ENCODE results near the gene LRRC4C.

Gene LRRC4C

GRCh38 chr11:40337118-40337517 lies 1122.3 kb downstream of the LRRC4C start:
- H3K27ac ChIP-seq (ENCODE audit: low read depth, low read length), result no peak overlapping the region

GRCh38 chr11:40328890-40329614 lies 1130.4 kb downstream of the LRRC4C start:
- no peak overlapping the region for H3K4me3 ChIP-seq (ENCODE audit: low read depth, low read length)
- H3K27ac ChIP-seq (ENCODE audit: low read depth, low read length), result no peak overlapping the region
- H3K9me3 ChIP-seq (ENCODE audit: control insufficient read depth, insufficient read depth, low read length), result no peaks in the 10 kb centered on the region

More at GRCh38 chr11:40337118-40337517, 1122.3 kb downstream of the LRRC4C start:
- H3K4me3 ChIP-seq (ENCODE audit: low read depth, low read length), result no peak overlapping the region
- no peaks in the 10 kb centered on the region for H3K36me3 ChIP-seq (ENCODE audit: control insufficient read depth, insufficient read depth, low read length)
- H3K27me3 ChIP-seq (ENCODE audit: control insufficient read depth, insufficient read depth, low read length), result no peaks in the 10 kb centered on the region
- H3K9ac ChIP-seq (ENCODE audit: low read depth, low read length), result no peak overlapping the region
- H3K9me3 ChIP-seq (ENCODE audit: control insufficient read depth, insufficient read depth, low read length), result no peaks in the 10 kb centered on the region
- H3K4me1 ChIP-seq (ENCODE audit: control insufficient read depth, insufficient read depth, low read length), result no peaks in the 10 kb centered on the region

GRCh38 chr11:40323241-40323640 lies 1136.2 kb downstream of the LRRC4C start:
- no peaks in the 10 kb centered on the region for H3K4me1 ChIP-seq (ENCODE audit: control insufficient read depth, insufficient read depth, low read length)
- H3K27me3 ChIP-seq (ENCODE audit: control insufficient read depth, insufficient read depth, low read length), result no peaks in the 10 kb centered on the region
- no peaks in the 10 kb centered on the region for H3K36me3 ChIP-seq (ENCODE audit: control insufficient read depth, insufficient read depth, low read length)
- H3K27ac ChIP-seq (ENCODE audit: low read depth, low read length), result no peak overlapping the region
- no peak overlapping the region for H3K4me3 ChIP-seq (ENCODE audit: low read depth, low read length)
- H3K9me3 ChIP-seq (ENCODE audit: control insufficient read depth, insufficient read depth, low read length), result no peaks in the 10 kb centered on the region
- no peak overlapping the region for H3K9ac ChIP-seq (ENCODE audit: low read depth, low read length)

More at GRCh38 chr11:40328890-40329614, 1130.4 kb downstream of the LRRC4C start:
- Histone ChIP-seq H3K36me3 (ENCODE audit: control insufficient read depth, insufficient read depth, low read length) (no peaks in the 10 kb centered on the region), H3K4me1 (ENCODE audit: control insufficient read depth, insufficient read depth, low read length) (no peaks in the 10 kb centered on the region), H3K9ac (ENCODE audit: low read depth, low read length) (no peak overlapping the region), H3K27me3 (ENCODE audit: control insufficient read depth, insufficient read depth, low read length) (no peaks in the 10 kb centered on the region)

GRCh38 chr11:40321537-40321936 lies 1137.9 kb downstream of the LRRC4C start:
- no peak overlapping the region for H3K9ac ChIP-seq (ENCODE audit: low read depth, low read length)

GRCh38 chr11:40316171-40316570 lies 1143.3 kb downstream of the LRRC4C start:
- H3K27ac ChIP-seq (ENCODE audit: low read depth, low read length), result no peak overlapping the region
- no peaks in the 10 kb centered on the region for H3K4me1 ChIP-seq (ENCODE audit: control insufficient read depth, insufficient read depth, low read length)

More at GRCh38 chr11:40321537-40321936, 1137.9 kb downstream of the LRRC4C start:
- H3K4me3 ChIP-seq (ENCODE audit: low read depth, low read length), result no peak overlapping the region
- H3K27me3 ChIP-seq (ENCODE audit: control insufficient read depth, insufficient read depth, low read length), result no peaks in the 10 kb centered on the region
- H3K9me3 ChIP-seq (ENCODE audit: control insufficient read depth, insufficient read depth, low read length), result no peaks in the 10 kb centered on the region
- H3K4me1 ChIP-seq (ENCODE audit: control insufficient read depth, insufficient read depth, low read length), result no peaks in the 10 kb centered on the region
- no peaks in the 10 kb centered on the region for H3K36me3 ChIP-seq (ENCODE audit: control insufficient read depth, insufficient read depth, low read length)
- no peak overlapping the region for H3K27ac ChIP-seq (ENCODE audit: low read depth, low read length)

GRCh38 chr11:40315122-40315521 lies 1144.3 kb downstream of the LRRC4C start:
- no peaks in the 10 kb centered on the region for H3K9me3 ChIP-seq (ENCODE audit: control insufficient read depth, insufficient read depth, low read length)
- no peak overlapping the region for H3K4me3 ChIP-seq (ENCODE audit: low read depth, low read length)
- no peaks in the 10 kb centered on the region for H3K27me3 ChIP-seq (ENCODE audit: control insufficient read depth, insufficient read depth, low read length)
- no peaks in the 10 kb centered on the region for H3K36me3 ChIP-seq (ENCODE audit: control insufficient read depth, insufficient read depth, low read length)
- no peak overlapping the region for H3K27ac ChIP-seq (ENCODE audit: low read depth, low read length)
- no peak overlapping the region for H3K9ac ChIP-seq (ENCODE audit: low read depth, low read length)
- H3K4me1 ChIP-seq (ENCODE audit: control insufficient read depth, insufficient read depth, low read length), result no peaks in the 10 kb centered on the region

More at GRCh38 chr11:40316171-40316570, 1143.3 kb downstream of the LRRC4C start:
- H3K9me3 ChIP-seq (ENCODE audit: control insufficient read depth, insufficient read depth, low read length), result no peaks in the 10 kb centered on the region
- H3K27me3 ChIP-seq (ENCODE audit: control insufficient read depth, insufficient read depth, low read length), result no peaks in the 10 kb centered on the region
- no peak overlapping the region for H3K9ac ChIP-seq (ENCODE audit: low read depth, low read length)
- H3K4me3 ChIP-seq (ENCODE audit: low read depth, low read length), result no peak overlapping the region
- H3K36me3 ChIP-seq (ENCODE audit: control insufficient read depth, insufficient read depth, low read length), result no peaks in the 10 kb centered on the region

- H3K4me3 ChIP-seq (ENCODE audit: low read depth, low read length), result no peak overlapping the region
- H3K4me1 ChIP-seq (ENCODE audit: control insufficient read depth, insufficient read depth, low read length), result no peaks in the 10 kb centered on the region
- H3K36me3 ChIP-seq (ENCODE audit: control insufficient read depth, insufficient read depth, low read length), result no peaks in the 10 kb centered on the region
- H3K9me3 ChIP-seq (ENCODE audit: control insufficient read depth, insufficient read depth, low read length), result no peaks in the 10 kb centered on the region
- no peak overlapping the region for H3K27ac ChIP-seq (ENCODE audit: low read depth, low read length)
- no peak overlapping the region for H3K9ac ChIP-seq (ENCODE audit: low read depth, low read length)
- H3K27me3 ChIP-seq (ENCODE audit: control insufficient read depth, insufficient read depth, low read length), result no peaks in the 10 kb centered on the region
Observed at GRCh38 chr11:40314327-40314726, 1145.1 kb downstream of the LRRC4C start.

- H3K27ac ChIP-seq (ENCODE audit: low read depth, low read length), result no peak overlapping the region
- H3K27me3 ChIP-seq (ENCODE audit: control insufficient read depth, insufficient read depth, low read length), result no peaks in the 10 kb centered on the region
- H3K36me3 ChIP-seq (ENCODE audit: control insufficient read depth, insufficient read depth, low read length), result no peaks in the 10 kb centered on the region
- no peak overlapping the region for H3K4me3 ChIP-seq (ENCODE audit: low read depth, low read length)
- H3K9ac ChIP-seq (ENCODE audit: low read depth, low read length), result no peak overlapping the region
- no peaks in the 10 kb centered on the region for H3K9me3 ChIP-seq (ENCODE audit: control insufficient read depth, insufficient read depth, low read length)
- H3K4me1 ChIP-seq (ENCODE audit: control insufficient read depth, insufficient read depth, low read length), result no peaks in the 10 kb centered on the region
Observed at GRCh38 chr11:40306938-40307548, 1152.4 kb downstream of the LRRC4C start.

GRCh38 chr11:40302669-40303068 lies 1156.8 kb downstream of the LRRC4C start:
- Histone ChIP-seq H3K27ac (ENCODE audit: low read depth, low read length) (no peak overlapping the region), H3K9ac (ENCODE audit: low read depth, low read length) (no peak overlapping the region), H3K36me3 (ENCODE audit: control insufficient read depth, insufficient read depth, low read length) (no peaks in the 10 kb centered on the region)

GRCh38 chr11:40295466-40295865 lies 1164.0 kb downstream of the LRRC4C start:
- Histone ChIP-seq H3K27me3 (ENCODE audit: control insufficient read depth, insufficient read depth, low read length) (peaks cover 25% of the 10 kb centered on the region), H3K4me3 (ENCODE audit: low read depth, low read length) (no peak overlapping the region), H3K9ac (ENCODE audit: low read depth, low read length) (no peak overlapping the region), H3K9me3 (ENCODE audit: control insufficient read depth, insufficient read depth, low read length) (no peaks in the 10 kb centered on the region), H3K27ac (ENCODE audit: low read depth, low read length) (no peak overlapping the region), H3K36me3 (ENCODE audit: control insufficient read depth, insufficient read depth, low read length) (no peaks in the 10 kb centered on the region), H3K4me1 (ENCODE audit: control insufficient read depth, insufficient read depth, low read length) (0 out of 2 replicates have a peak, but pooled peaks cover 7% of the 10 kb centered on the region)

More at GRCh38 chr11:40302669-40303068, 1156.8 kb downstream of the LRRC4C start:
- Histone ChIP-seq H3K9me3 (ENCODE audit: control insufficient read depth, insufficient read depth, low read length) (no peaks in the 10 kb centered on the region), H3K27me3 (ENCODE audit: control insufficient read depth, insufficient read depth, low read length) (no peaks in the 10 kb centered on the region), H3K4me3 (ENCODE audit: low read depth, low read length) (no peak overlapping the region), H3K4me1 (ENCODE audit: control insufficient read depth, insufficient read depth, low read length) (no peaks in the 10 kb centered on the region)

- Histone ChIP-seq H3K27me3 (ENCODE audit: control insufficient read depth, insufficient read depth, low read length) (peaks cover 32% of the 10 kb centered on the region), H3K9ac (ENCODE audit: low read depth, low read length) (no peak overlapping the region), H3K4me1 (ENCODE audit: control insufficient read depth, insufficient read depth, low read length) (peaks cover 7% of the 10 kb centered on the region; the same call in 1 of the 2 replicates), H3K9me3 (ENCODE audit: control insufficient read depth, insufficient read depth, low read length) (no peaks in the 10 kb centered on the region), H3K36me3 (ENCODE audit: control insufficient read depth, insufficient read depth, low read length) (no peaks in the 10 kb centered on the region), H3K27ac (ENCODE audit: low read depth, low read length) (no peak overlapping the region), H3K4me3 (ENCODE audit: low read depth, low read length) (no peak overlapping the region)
Observed at GRCh38 chr11:40294741-40295140, 1164.7 kb downstream of the LRRC4C start.
